Thyroid gland (tissue), 4 donors: ENCODE measurements around the gene SERPINB6. TPM values are rescaled to one million over a fixed set of nuclear protein-coding genes. Genes with fewer than 3 reads are reported as not detected.

ENCODE experiments used
- DNase-seq, 2 donors: peaks; one replicate each; pipeline ENCODE4 v3.0.0-alpha.2; 2019
- H3K27ac ChIP-seq, 3 donors: fragments of 200-600 bp; sonication (generic); 1 replicate in 2 of 3; 2 replicates in 1 of 3; pipeline ENCODE4 v1.5.1; 2016 to 2019; ENCODE audit warnings: mild to moderate bottlenecking in 1 of 3, moderate library complexity in 1 of 3
- H3K27me3 ChIP-seq: fragments of 200-600 bp; sonication (generic); one replicate; pipeline ENCODE4 v1.5.1; 2019
- H3K36me3 ChIP-seq, 2 donors: fragments of 200-600 bp; sonication (generic); one replicate each; pipeline ENCODE4 v1.5.1; 2016 to 2019
- H3K4me1 ChIP-seq, 2 donors: fragments of 200-600 bp; sonication (generic); one replicate each; pipeline ENCODE4 v1.5.1; 2017 to 2019
- H3K4me3 ChIP-seq, 3 donors: fragments of 200-600 bp; sonication (generic); replicated peaks in 1 of 3; 1 replicate in 2 of 3; 2 replicates in 1 of 3; pipeline ENCODE4 v1.5.1; 2016; ENCODE audit warnings: mild to moderate bottlenecking in 1 of 3
- H3K9me3 ChIP-seq: fragments of 200-600 bp; sonication (generic); one replicate; pipeline ENCODE4 v1.5.1; 2017
- CTCF ChIP-seq, 6 experiments: fragments of 200-600 bp in 3 of 6; fragments of 450-650 bp in 3 of 6; sonication (generic) in 3 of 6; IDR thresholded peaks; one replicate each; pipeline ENCODE4 v1.5.1; 2016 to 2019; ENCODE audit warnings: antibody characterized with exemption in 6 of 6, mild to moderate bottlenecking in 2 of 6, inconsistent platforms in 1 of 6, moderate library complexity in 1 of 6
- POLR2A ChIP-seq, 2 donors: fragments of 450-650 bp; IDR thresholded peaks; one replicate each; pipeline ENCODE4 v1.6.1; 2017; ENCODE audit warnings: antibody characterized with exemption in 2 of 2, mild to moderate bottlenecking in 2 of 2, moderate library complexity in 1 of 2
- WGBS, 2 donors: methylation state at CpG; one replicate each; pipeline ENCODE4 v1.1.5; 2017; 5-methylcytosine and 5-hydroxymethylcytosine counted together
- intact Hi-C: fragments of 100-400 bp; cut with DNase I; formaldehyde crosslinking; loops from one replicate; pipeline ENCODE4 v1.15.1; 2023
- total RNA-seq, 4 donors: library from RNA; depleted of rRNA; stranded (reverse); fragments of >200 nt; gene quantifications; one replicate each; pipeline ENCODE4 v1.2.3, GENCODE V29; 2016

SERPINB6 gene
- total RNA-seq, 4 donors from 2014 or later: 151 to 210 (median 171) TPM

- H3K4me1 ChIP-seq: no peaks in the 10 kb centered on the region
- intact Hi-C loops: no loop called here
- 96 to 97% methylated on average over 14 of the region's 14 CpGs for WGBS, 2 donors
- no peaks in the 10 kb centered on the region for H3K27me3 ChIP-seq
- no peak overlapping the region for H3K4me3 ChIP-seq
- TF ChIP-seq POLR2A (IDR thresholded peaks at IDR 0.05): no peak
- TF ChIP-seq CTCF (IDR thresholded peaks at IDR 0.05): no peak
- H3K9me3 ChIP-seq: no peaks in the 10 kb centered on the region
- H3K36me3 ChIP-seq: no peaks in the 10 kb centered on the region
- H3K27ac ChIP-seq: no peak overlapping the region
- DNase-seq: no peak
Measured at GRCh38 chr6:2920671-2921112, 50.7 kb downstream of the SERPINB6 start.

GRCh38 chr6:2919886-2920285, 51.5 kb downstream of the SERPINB6 start:
- Histone ChIP-seq H3K36me3 (no peaks in the 10 kb centered on the region), H3K4me3 (no peak overlapping the region), H3K9me3 (no peaks in the 10 kb centered on the region), H3K27ac (no peak overlapping the region), H3K4me1 (no peaks in the 10 kb centered on the region), H3K27me3 (no peaks in the 10 kb centered on the region)
- TF ChIP-seq CTCF (IDR thresholded peaks at IDR 0.05): no peak
- TF ChIP-seq POLR2A (IDR thresholded peaks at IDR 0.05): no peak
- intact Hi-C loops: loop anchor here (5.0 kb wide), 1 partner anchor 78 kb away; the partner anchor contains the start of gene SERPINB1
- no peak for DNase-seq
- WGBS, 2 donors: 91 to 93% methylated on average over 6 of the region's 6 CpGs

- WGBS, 2 donors: 49 to 75% methylated on average over 4 of the region's 4 CpGs
- Histone ChIP-seq H3K36me3 (no peaks in the 10 kb centered on the region), H3K27ac (no peak overlapping the region), H3K4me3 (no peak overlapping the region), H3K27me3 (no peaks in the 10 kb centered on the region), H3K9me3 (no peaks in the 10 kb centered on the region), H3K4me1 (no peaks in the 10 kb centered on the region)
- no peak for DNase-seq
- TF ChIP-seq CTCF (IDR thresholded peaks at IDR 0.05) (no peak), POLR2A (IDR thresholded peaks at IDR 0.05) (no peak)
- intact Hi-C loops: loop anchor here (5.0 kb wide), 1 partner anchor 77 kb away; the partner anchor contains the start of gene SERPINB1
Measured at GRCh38 chr6:2919401-2919800, 52.0 kb downstream of the SERPINB6 start.

- intact Hi-C loops: loop anchor here (5.0 kb wide), 1 partner anchor 77 kb away; the partner anchor contains the start of gene SERPINB1
- 80 to 90% methylated on average over 4 of the region's 4 CpGs for WGBS, 2 donors
Measured at GRCh38 chr6:2918936-2919335, 52.4 kb downstream of the SERPINB6 start.

More at GRCh38 chr6:2918936-2919335, 52.4 kb downstream of the SERPINB6 start:
- no peaks in the 10 kb centered on the region for H3K9me3 ChIP-seq
- H3K4me3 ChIP-seq: no peak overlapping the region
- no peaks in the 10 kb centered on the region for H3K36me3 ChIP-seq
- no peaks in the 10 kb centered on the region for H3K27me3 ChIP-seq
- no peak overlapping the region for H3K27ac ChIP-seq
- TF ChIP-seq POLR2A (IDR thresholded peaks at IDR 0.05) (no peak), CTCF (IDR thresholded peaks at IDR 0.05) (no peak)
- no peaks in the 10 kb centered on the region for H3K4me1 ChIP-seq
- DNase-seq: no peak
